GM12801 (cell line): ENCODE results near the gene WWOX.

Source experiments
- TF ChIP-seq, protein P1 (sequence below): IDR thresholded peaks from one replicate; pipeline ENCODE4 v1.5.1; 2011; ENCODE audit warnings: control low read depth; ENCODE audit not compliant: insufficient read length; ENCODE audit errors: extremely low read depth

WWOX gene

GRCh38 chr16:78196502-78196901 lies 97.0 kb downstream of the WWOX start:
- TF ChIP-seq, protein P1, sequence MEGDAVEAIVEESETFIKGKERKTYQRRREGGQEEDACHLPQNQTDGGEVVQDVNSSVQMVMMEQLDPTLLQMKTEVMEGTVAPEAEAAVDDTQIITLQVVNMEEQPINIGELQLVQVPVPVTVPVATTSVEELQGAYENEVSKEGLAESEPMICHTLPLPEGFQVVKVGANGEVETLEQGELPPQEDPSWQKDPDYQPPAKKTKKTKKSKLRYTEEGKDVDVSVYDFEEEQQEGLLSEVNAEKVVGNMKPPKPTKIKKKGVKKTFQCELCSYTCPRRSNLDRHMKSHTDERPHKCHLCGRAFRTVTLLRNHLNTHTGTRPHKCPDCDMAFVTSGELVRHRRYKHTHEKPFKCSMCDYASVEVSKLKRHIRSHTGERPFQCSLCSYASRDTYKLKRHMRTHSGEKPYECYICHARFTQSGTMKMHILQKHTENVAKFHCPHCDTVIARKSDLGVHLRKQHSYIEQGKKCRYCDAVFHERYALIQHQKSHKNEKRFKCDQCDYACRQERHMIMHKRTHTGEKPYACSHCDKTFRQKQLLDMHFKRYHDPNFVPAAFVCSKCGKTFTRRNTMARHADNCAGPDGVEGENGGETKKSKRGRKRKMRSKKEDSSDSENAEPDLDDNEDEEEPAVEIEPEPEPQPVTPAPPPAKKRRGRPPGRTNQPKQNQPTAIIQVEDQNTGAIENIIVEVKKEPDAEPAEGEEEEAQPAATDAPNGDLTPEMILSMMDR, result no peak

DNA sequence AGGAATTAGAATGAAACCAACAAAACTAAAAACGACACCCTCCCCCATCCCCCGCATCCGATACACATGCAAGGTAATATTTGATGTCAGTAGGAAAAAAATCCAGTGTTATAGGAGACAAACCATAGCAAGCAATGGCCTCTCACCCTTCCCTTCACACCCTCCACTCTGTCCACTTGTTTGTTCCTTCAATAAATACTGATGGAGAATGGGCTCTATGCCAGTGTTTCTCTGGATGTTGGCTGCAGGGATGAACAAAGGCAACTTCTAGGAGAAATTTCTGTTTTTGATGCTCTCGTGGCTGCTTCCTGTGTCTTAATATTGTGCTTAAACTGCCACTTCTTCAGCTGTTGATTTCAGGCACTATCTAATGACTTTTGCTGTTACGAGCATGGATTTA lies 98.8 kb downstream of the WWOX start:
- TF ChIP-seq, protein P1, result no peak

DNA sequence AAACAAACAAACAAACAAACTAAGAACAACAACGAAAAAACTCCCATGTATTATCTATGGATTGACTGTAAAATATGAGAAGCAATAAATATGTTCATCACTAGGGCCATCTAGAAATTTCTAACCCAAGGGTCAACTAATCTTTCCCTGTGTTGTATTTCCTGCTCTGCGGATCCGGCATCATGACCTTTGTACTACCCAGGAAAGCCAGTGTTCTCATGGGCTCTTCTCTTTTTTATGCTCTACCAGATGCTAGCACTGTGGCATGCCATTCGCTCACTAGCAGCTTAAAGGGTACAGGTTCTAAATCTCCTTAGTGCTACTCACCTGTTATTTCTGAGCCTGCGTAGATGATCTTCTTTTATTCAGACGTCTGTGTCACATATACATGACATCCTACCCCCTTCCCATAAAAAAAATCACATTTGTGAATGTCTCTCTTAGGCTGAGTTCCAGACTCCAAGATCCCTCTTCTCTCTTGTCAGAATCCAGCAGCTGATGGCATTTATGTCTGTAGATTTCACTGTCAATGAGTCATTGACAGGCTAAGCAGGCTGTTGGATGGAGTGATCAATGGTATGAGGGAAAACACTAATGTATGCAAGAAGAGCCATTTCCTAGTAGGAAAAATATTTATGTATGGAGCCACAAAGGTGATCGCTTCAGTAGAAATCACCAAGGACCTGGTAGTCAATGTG lies 100.0 kb downstream of the WWOX start:
- TF ChIP-seq, protein P1, result no peak

- TF ChIP-seq, protein P1, result no peak
Observed at GRCh38 chr16:78200023-78200389, 100.6 kb downstream of the WWOX start.

GRCh38 chr16:78200623-78201096 lies 101.2 kb downstream of the WWOX start:
- TF ChIP-seq, protein P1, result no peak

DNA sequence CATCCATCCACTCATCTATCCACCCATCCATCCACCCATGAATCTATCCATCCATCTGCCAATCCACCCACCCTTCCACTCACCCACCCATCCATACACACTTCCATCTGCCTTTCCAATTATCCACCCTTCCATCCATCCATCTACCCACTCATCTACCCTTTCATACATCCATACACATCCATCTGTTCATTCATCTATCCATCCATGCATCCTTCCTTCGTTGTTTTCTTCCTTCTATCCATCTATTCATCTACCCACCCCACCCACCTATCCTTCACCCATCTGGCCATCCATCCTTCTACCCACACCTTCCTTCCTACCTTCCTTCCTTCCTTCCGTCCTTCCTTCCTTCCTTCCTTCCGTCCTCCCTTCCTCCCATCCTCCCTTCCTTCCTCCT lies 106.1 kb downstream of the WWOX start:
- TF ChIP-seq, protein P1, result no peak

GRCh38 chr16:78206623-78207223 lies 107.3 kb downstream of the WWOX start:
- TF ChIP-seq, protein P1, result no peak
